ENCODE data around the gene REX1BD.

- TF ChIP-seq PATZ1 (CRISPR knock-in tag; IDR thresholded peaks at IDR 0.05; ENCODE audit: borderline replicate concordance) (no peak), ARNTL (CRISPR knock-in tag; IDR thresholded peaks at IDR 0.05; ENCODE audit: borderline replicate concordance, low read depth) (no peak), ZNF70 (CRISPR knock-in tag; IDR thresholded peaks at IDR 0.05) (no peak), SNAI2 (CRISPR knock-in tag; IDR thresholded peaks at IDR 0.05) (no peak), BACH2 (CRISPR knock-in tag; IDR thresholded peaks at IDR 0.05; ENCODE audit: borderline replicate concordance) (no peak), ZFP3 (CRISPR knock-in tag; IDR thresholded peaks at IDR 0.05) (no peak)
These were observed 38.3 kb downstream of the REX1BD start for GRCh38 chr19:18626906-18627305.
